ENCODE data around the gene BLZF1.
"Not testable (repeated sequence)": the region's sequence is repeated elsewhere in the genome, so short reads cannot be mapped to it uniquely, and the experiment has no call there.

Gene BLZF1, protein sequence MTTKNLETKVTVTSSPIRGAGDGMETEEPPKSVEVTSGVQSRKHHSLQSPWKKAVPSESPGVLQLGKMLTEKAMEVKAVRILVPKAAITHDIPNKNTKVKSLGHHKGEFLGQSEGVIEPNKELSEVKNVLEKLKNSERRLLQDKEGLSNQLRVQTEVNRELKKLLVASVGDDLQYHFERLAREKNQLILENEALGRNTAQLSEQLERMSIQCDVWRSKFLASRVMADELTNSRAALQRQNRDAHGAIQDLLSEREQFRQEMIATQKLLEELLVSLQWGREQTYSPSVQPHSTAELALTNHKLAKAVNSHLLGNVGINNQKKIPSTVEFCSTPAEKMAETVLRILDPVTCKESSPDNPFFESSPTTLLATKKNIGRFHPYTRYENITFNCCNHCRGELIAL

DNA sequence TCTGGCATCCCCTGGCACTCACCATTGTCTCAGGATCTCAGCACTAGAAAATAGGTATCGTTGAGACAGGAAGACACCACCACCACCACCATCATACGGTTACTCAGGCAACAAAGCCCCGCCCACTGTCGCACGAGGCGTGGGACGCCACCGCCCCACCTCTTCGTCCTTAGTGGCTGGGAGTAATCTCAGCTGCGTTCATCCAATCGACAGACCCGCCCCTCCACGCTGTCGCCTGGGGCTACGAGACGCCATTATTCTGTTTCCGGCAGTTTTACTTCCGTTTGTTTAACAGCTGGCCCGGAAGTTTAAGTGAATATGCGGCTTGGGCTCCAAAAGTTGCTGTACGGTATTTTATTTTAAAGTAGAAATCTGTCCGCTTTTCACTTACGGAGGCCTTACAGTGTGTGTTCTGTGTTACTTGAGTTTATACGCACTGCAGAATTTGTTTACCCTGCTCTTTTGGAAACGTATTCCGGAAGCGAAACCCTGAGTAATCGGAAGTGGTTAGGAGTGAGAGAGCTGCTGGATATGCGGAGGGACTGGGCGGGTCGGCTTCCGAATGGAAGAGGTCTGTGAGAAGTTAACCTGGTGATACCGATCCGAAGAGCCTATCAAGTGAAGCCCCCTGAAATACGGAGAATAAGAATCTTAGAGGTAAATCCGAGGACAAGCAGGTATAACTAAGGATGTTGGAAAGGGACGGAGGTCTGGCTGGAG lies at the start of gene BLZF1, which contains the start of gene NME7:
BLZF1 (plus strand) TSS at position 510 of the 720 bp plus-strand sequence. CDS start 1,328 bp downstream, outside the sequence.
NME7 (minus strand) TSS at position 112 of the 720 bp plus-strand sequence; CDS start at position 25, 87 bp downstream.
- in situ Hi-C loops (cut with MboI; ENCODE audit: low sequenced_read_pairs), result no loop called here

DNA sequence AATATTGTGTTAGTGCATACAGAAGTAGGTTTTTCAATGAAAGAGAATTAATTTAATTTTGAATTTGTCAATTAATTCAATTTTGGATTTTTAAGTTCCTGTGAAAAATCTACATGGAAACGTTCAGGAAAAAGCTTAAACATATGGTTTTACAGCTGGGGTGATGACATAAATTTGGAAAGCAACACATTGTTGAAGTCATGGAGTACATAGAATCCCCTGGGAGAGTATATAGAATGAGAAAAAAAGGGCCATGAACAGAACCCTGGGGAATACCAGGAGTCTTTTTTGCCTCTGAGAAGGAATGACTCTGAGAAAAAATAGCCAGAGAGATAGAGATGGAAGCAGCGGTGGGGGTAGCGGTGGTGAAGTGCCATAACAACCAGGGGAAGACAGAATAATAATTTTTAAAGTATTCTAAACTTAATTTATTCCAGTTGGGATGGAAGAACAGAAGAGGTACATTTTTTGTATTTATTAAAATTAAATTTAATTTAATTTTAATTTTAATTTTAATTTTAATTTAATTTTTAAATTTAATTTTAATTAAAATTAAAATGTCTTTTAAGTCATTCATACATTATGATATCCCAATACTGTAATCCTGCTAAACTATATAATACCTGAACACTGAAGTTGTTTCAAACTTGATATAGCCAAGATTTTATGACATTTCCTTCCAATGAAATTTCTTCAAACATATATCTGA lies 49.3 kb upstream of the BLZF1 start:
- in situ Hi-C loops (cut with MboI; ENCODE audit: low sequenced_read_pairs), result no loop called here

DNA sequence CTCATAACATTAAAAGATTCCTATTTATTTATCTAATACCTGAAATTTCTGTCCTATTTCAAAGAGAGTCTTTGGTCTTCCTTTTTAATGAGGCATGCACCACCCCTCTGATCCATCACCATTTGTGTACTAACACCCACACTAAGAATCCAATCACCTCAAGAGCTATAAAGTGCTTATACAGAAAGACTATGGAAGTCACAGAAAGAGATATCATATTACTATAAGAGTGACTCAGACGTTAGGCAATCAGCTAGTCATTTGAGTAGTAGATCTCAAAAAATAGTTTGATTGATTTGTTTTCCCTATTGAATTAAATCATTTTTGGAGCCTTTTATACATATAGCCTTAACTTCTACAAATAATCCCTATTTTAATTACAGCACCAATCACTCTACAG lies 46.5 kb upstream of the BLZF1 start:
- in situ Hi-C loops (cut with MboI; ENCODE audit: low sequenced_read_pairs), result no loop called here

DNA sequence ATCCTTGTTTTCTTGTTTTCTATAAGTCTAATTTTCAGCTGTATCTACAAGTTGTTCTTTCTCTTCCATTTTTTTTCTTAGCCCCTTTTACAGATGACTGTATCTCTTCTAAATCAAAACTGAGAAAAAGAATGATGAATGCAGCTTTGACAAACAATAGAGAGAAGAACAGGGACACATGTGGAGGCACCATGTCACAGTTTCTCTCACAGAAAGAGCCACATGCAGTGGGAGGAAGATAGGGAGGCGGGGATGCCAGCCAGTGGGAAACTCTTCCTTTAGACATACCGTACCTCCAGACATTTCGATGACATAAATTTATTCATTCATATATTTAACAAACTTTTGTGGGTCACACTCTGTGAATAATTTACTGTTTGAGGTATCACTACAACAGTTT lies 45.9 kb upstream of the BLZF1 start:
- in situ Hi-C loops (cut with MboI; ENCODE audit: low sequenced_read_pairs), result no loop called here

DNA sequence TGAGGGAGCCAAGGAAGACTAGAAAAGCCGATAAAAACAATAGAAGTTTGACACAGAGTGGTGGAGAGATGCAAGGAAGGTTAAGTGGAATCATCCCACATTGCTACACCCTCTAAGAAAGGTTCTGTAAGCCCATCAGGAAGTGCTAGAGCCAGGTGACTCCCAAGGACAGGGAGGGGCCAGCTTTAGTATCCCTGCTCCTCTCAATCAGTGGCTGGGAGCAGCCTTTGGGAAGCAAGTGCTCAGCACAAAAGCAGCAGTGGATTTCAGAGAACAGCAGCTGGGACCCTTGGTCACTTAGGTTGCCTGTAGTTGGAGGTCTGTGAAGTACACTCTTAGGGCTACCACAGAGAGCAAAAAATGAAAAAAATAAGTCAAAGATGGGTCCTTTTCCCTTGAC lies 42.9 kb upstream of the BLZF1 start:
- in situ Hi-C loops (cut with MboI; ENCODE audit: low sequenced_read_pairs), result no loop called here

DNA sequence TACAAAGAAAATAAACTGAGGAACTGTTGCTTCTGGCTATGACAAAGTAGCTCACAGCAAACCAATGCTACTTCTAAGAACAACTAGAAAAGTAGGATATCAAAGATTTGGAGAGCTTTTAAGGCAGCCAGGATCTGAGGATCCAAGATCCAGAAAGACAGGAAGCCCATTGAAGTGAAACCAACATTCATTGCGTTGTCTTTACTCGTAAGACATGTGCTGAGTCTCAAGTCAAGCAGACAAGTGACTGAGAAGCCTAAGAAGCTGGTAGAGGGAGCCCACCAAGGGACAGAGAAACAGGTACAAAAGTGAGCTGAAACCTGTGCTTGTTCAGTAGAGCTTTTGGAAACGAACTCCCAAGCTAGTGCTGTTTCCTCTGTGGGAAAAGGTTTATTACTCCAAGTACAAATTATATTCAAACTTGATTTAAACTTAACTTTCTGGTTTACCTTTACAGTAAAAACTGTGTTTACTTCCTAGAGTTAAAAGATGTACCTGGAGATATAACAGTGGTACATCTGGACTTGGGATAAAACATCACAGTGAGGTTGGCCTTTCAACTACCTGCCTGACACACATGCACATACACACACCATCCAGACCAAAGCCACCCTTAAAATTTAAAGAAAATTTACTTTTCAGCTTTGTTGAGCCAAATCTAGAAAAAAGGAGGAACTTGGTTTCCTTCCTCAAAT lies 41.6 kb upstream of the BLZF1 start:
- in situ Hi-C loops (cut with MboI; ENCODE audit: low sequenced_read_pairs), result no loop called here

DNA sequence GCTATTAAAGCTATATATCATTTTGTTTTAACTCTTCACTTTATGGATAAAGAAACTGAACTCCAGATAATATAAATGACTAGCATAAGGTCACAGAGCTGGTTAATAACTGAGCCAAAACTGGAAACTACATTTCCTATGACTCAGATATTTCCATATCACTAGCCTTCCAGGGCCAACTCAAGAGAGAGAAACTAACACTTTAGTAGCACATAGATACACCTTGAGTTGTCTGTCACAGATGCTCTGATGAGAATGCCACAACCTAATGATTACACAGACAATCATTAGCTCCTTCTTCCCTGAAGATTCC lies 41.1 kb upstream of the BLZF1 start:
- in situ Hi-C loops (cut with MboI; ENCODE audit: low sequenced_read_pairs), result no loop called here

DNA sequence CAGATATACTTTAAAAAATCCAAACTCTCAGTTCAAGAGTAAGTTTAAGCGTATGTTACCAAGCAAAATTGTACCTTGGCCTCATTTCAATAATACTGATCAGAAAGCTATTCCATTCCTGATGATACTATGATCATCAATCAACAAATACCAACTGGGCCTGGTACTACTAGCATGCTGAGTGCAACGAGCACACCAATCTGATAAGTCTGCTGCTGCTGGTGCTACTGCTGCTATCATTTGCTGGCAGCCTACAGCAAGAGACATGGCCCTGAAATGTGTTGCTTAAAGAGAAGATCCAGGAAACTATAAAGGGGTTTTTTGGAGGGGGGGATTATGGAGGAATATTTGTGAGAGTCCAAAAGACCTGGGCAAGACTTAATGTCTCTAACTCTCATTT lies 40.1 kb upstream of the BLZF1 start:
- in situ Hi-C loops (cut with MboI; ENCODE audit: low sequenced_read_pairs), result no loop called here

DNA sequence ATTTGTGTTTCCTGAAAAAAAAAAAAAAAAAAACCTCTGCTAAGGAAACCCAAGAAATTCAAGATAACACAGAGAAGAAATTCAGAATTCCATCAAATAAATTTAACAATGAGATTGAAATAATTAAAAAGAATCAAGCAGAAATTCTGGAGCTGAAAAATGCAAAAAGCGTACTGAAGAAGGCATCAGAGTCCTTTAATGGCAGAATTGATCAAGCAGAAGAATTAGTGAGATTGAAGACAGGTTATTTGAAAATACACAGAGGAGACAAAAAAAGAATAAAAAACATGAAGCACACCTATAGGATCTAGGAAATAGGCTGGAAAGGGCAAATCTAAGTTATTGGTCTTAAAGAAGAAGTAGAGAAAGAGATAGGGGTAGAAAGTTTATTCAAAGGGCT lies 38.6 kb upstream of the BLZF1 start:
- in situ Hi-C loops (cut with MboI; ENCODE audit: low sequenced_read_pairs), result no loop called here

DNA sequence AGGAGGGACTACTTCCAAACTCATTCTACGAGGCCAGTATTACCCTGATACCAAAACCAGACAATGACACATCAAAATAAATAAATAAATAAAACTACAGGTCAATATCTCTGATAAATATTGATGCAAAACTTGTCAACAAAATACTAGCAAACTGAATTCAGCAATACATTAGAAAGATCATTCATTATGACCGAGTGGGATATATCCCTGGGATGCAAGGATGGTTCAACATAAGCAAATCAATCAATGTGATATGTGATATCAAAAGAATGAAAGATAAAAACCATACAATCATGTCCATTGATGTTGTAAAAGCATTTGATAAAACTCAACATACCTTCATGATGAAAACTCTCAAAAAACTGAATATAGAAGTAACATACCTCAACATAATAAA lies 37.1 kb upstream of the BLZF1 start:
- in situ Hi-C loops (cut with MboI; ENCODE audit: low sequenced_read_pairs), result no loop called here

DNA sequence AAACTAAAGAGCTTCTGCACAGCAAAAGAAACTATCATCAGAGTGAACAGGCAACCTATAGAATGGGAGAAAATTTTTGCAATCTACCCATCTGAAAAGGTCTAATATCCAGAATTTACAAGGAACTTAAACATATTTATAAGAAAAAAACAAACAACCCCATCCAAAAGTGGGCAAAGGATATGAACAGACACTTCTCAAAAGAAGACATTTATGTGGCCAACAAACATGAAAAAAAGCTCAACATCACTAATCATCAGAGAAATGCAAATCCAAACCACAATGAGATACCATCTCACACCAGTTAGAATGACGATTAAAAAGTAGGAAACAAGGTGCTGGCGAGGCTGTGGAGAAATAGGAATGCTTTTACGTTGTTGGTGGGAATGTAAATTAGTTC lies 33.3 kb upstream of the BLZF1 start:
- in situ Hi-C loops (cut with MboI; ENCODE audit: low sequenced_read_pairs), result not testable (repeated sequence)

DNA sequence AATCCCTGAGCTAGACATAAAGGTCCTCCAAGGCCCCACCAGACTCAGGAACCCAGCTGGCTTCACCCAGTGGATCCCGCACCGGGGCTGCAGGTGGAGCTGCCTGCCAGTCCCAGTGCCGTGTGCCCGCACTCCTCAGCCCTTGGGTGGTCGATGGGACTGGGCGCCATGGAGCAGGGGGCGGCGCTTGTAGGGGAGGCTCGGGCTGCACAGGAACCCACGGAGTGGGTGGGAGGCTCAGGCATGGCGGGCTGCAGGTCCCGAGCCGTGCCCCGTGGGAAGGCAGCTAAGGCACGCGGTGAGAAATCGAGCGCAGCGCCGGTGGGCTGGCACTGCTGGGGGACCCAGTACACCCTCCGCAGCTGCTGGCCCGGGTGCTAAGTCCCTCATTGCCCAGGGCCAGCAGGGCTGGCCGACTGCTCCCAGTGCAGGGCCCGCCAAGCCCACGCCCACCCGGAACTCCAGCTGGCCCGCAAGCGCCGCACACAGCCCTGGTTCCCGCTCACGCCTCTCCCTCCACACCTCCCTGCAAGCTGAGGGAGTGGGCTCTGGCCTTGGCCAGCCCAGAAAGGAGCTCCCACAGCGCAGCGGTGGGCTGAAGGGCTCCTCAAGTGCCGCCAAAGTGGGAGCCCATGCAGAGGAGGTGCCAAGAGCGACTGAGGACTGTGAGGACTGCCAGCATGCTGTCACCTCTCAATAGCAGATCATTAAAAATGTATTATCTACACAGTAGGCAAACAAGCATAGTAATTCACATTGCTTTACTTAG lies 30.9 kb upstream of the BLZF1 start:
- in situ Hi-C loops (cut with MboI; ENCODE audit: low sequenced_read_pairs), result not testable (repeated sequence)

DNA sequence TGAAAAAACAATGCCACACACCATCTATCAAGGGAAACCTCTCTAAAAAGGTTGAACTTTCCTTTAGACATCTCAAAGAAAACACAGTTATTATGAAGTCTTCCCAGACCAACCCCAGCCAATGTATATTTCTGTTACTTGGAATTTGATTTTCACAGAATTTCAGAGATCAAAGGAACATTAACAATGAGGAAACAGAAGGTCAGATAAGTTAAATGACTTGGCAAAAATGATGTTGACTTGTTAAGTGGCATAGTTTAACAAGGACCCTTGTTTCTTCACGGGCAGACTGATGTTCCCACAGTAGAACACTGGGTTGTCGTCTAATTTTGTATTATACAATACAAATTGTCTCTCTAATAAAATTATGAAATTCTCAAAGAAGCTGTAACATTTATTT lies 29.4 kb upstream of the BLZF1 start:
- in situ Hi-C loops (cut with MboI; ENCODE audit: low sequenced_read_pairs), result no loop called here

DNA sequence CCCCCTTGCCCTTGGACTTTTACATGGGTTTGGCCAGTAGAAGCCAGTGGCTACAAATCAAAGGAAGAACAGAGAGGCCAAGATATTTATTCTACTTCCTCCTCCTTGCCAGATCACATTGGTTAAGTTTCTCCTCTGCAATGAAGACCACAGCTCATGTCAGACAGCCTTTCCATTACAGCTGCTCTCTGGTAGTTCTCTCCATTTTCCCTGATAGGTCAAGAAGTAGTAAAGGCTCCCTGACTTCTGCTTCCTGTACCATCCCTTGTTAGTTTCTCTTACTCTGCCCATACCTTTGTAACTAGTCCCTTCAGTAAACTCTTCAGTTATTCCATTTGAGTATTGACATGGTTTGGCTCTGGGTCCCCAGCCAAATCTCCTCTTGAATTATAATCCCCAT lies 28.2 kb upstream of the BLZF1 start:
- in situ Hi-C loops (cut with MboI; ENCODE audit: low sequenced_read_pairs), result no loop called here

DNA sequence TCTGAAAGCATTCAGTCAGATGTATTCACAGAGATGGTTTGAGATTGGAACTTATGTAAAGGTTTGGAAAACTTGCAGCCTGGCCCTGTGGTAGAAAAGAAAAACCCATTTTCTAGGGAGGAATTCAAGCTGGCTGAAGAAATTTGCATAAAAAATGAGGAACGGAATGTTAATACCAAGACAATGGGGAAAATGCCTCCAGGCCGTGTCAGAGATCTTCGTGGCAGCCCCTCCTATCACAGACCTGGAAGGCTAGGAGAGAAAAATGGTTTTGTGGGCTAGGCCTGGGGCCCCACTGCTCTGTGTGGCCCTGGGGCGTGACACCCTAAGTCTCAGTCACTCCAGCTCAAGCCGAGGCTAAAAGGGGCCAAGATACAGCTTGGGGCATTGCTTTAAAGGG lies 27.1 kb upstream of the BLZF1 start:
- in situ Hi-C loops (cut with MboI; ENCODE audit: low sequenced_read_pairs), result no loop called here

DNA sequence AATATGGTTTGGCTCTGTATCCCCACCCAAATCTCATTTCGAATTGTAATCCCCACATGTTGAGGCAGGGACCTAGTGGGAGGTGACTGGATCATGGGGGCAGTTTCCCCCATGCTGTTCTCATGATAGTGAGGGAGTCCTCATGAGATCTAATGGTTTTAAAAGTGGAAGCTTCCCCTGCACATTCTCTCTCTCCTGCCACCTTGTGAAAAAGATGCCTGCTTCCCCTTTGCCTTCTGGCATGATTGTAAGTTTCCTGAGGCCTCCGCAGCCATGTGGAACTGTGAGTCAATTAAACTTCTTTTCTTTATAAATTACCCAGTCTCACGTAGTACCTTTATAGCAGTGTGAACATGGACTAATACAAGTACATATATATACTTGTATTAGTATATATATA lies 25.9 kb upstream of the BLZF1 start:
- in situ Hi-C loops (cut with MboI; ENCODE audit: low sequenced_read_pairs), result not testable (repeated sequence)

DNA sequence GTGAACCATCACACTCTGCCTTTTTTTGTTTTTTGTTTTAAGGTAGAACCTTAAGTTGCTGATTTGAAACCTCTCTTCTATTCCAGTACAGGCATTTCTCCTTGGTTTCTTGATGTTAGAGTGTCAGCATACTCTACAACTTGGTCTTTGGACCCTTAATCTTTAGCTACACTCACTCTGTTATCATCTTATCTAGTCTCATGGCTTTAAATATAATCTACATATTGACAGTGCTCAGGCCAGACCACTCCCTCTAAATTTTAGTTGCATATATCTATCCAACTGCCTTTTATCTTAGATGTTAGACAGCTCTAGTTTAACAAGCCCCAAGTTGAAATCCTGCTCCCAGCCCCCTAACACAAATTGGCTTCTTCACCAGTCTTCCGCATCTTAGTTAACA lies 22.5 kb upstream of the BLZF1 start:
- in situ Hi-C loops (cut with MboI; ENCODE audit: low sequenced_read_pairs), result no loop called here

DNA sequence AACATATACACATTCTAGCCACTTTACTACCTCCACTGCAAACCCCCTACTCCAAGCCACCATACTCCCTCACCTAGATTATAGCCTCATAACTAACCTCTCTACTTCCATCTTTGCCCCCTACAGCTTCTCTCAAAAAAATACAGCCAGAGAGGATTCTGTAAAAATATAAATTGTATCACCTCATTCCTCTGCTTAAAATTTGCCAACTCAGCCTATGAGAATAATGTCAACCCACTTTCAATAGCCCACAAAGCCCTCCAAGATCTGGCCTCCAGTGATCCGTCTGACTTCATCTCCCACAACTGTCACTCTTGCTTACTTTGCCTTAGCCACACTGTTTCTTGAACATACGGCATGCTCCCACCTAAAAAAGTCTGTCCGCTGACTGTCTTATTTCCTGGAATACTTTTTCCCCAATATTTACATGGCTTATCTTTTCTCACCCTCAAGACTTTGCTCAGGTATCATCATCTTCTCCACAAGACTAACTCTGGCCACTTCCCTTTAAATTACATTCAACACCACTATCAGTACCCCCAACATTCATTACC lies 21.9 kb upstream of the BLZF1 start:
- in situ Hi-C loops (cut with MboI; ENCODE audit: low sequenced_read_pairs), result no loop called here

DNA sequence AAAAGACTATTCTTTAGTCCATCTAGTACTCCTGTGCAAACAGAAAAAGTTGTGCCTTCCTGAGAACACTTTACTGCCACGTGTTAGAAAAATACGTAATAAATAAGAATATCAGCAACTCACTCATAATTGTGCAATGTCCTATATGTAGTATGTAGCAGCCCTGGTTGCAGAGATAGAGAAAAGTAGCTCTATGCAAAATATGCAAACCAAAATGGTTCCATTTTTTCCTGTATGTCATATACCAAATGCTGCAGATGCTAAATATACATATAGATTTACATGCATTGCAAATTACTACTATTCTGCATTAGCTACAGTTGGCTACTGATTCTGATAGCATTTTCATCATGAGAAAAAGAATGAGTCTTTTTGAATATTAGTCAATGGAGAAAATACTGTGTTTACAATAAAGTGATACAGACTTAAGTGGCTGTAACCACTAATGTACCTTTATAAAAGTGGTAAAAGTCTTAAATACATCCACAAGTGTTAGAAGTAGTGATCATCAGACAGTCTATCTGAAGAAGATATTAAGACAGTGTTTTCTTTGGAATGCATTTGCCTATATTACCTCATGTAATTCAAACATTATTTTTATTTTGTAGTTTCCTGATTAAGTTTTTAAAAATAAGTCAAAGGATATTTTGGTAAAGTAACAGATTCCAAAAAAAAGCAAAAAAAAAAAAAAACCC lies 20.2 kb upstream of the BLZF1 start:
- in situ Hi-C loops (cut with MboI; ENCODE audit: low sequenced_read_pairs), result no loop called here

All from hTERT RPE-1 (cell line).